Neural cell (in vitro differentiated cells): ENCODE data around the gene LIN37. TPM values are rescaled to one million over a fixed set of nuclear protein-coding genes. Genes with fewer than 3 reads are reported as not detected.

Experiments used
- H2AFZ ChIP-seq: fragments of 200-600, 300-800 bp; sonication (generic), shearing (Covaris generic); 2 replicates; pipeline ENCODE4 v1.6.0; 2014; ENCODE audit warnings: low read depth, mild to moderate bottlenecking, antibody characterized with exemption, low read length, moderate library complexity
- H3F3A ChIP-seq: fragments of 200-600 bp; shearing (Covaris generic); 2 replicates; pipeline ENCODE4 v1.6.1; 2016; ENCODE audit warnings: mild to moderate bottlenecking, moderate library complexity, mixed read lengths, antibody characterized with exemption, low read length; ENCODE audit not compliant: insufficient read depth, poor library complexity, severe bottlenecking
- H3K27ac ChIP-seq: fragments of 200-600, 300-800 bp; sonication (generic), shearing (Covaris generic); 2 replicates; pipeline ENCODE4 v1.5.1; 2014; ENCODE audit warnings: mild to moderate bottlenecking, low read length, moderate library complexity
- H3K27me3 ChIP-seq: fragments of 300-800, 200-600 bp; sonication (generic), shearing (Covaris generic); 2 replicates; pipeline ENCODE4 v1.6.0; 2014; ENCODE audit warnings: mild to moderate bottlenecking, low read depth, low read length, moderate library complexity; ENCODE audit not compliant: insufficient read depth
- H3K36me3 ChIP-seq: fragments of 300-800, 200-600 bp; sonication (generic), shearing (Covaris generic); 2 replicates; pipeline ENCODE4 v1.5.1; 2014; ENCODE audit warnings: mild to moderate bottlenecking, antibody characterized with exemption, low read length, moderate library complexity; ENCODE audit not compliant: insufficient read depth
- H3K4me2 ChIP-seq: fragments of 300-800, 200-600 bp; sonication (generic), shearing (Covaris generic); 2 replicates; pipeline ENCODE4 v1.6.0; 2014; ENCODE audit warnings: mild to moderate bottlenecking, low read length
- H3K4me3 ChIP-seq: fragments of 300-800, 200-600 bp; sonication (generic), shearing (Covaris generic); 2 replicates; pipeline ENCODE4 v1.5.1; 2014; ENCODE audit warnings: mild to moderate bottlenecking, low read length, moderate library complexity
- H3K79me2 ChIP-seq: fragments of 200-600 bp; shearing (Covaris generic); replicated peaks from 2 replicates; pipeline ENCODE4 v1.6.0; 2014; ENCODE audit warnings: mild to moderate bottlenecking, low read length, moderate library complexity; ENCODE audit not compliant: insufficient read depth
- H3K9ac ChIP-seq: fragments of 300-800, 200-600 bp; sonication (generic), shearing (Covaris generic); 2 replicates; pipeline ENCODE4 v1.6.1; 2016; ENCODE audit warnings: mild to moderate bottlenecking, low read length, mixed read lengths
- H3K9me2 ChIP-seq: fragments of 200-600 bp; shearing (Covaris generic); 2 replicates; pipeline ENCODE4 v1.6.1; 2016; ENCODE audit warnings: mild to moderate bottlenecking, low read length, mixed read lengths; ENCODE audit not compliant: insufficient read depth
- H3K9me3 ChIP-seq: fragments of 200-600, 300-800 bp; sonication (generic), shearing (Covaris generic); 2 replicates; pipeline ENCODE4 v1.6.1; 2016; ENCODE audit warnings: mild to moderate bottlenecking, mixed run types, low read length, moderate library complexity, mixed read lengths
- H4K20me1 ChIP-seq: fragments of 200-600 bp; shearing (Covaris generic); 2 replicates; pipeline ENCODE4 v1.6.1; 2016; ENCODE audit warnings: mild to moderate bottlenecking, mixed run types; ENCODE audit not compliant: insufficient read depth
- EP300 ChIP-seq: fragments of 450-650 bp; conservative IDR thresholded peaks from 2 replicates; pipeline ENCODE4 v1.6.1; 2014; ENCODE audit warnings: antibody characterized with exemption, mild to moderate bottlenecking, moderate library complexity; ENCODE audit not compliant: poor library complexity, severe bottlenecking
- EZH2 ChIP-seq: fragments of 200-600, 300-800 bp; shearing (Covaris generic), sonication (generic); IDR thresholded peaks from 2 replicates; pipeline ENCODE4 v1.6.1; 2014; ENCODE audit warnings: antibody characterized with exemption, low read length, borderline replicate concordance, mild to moderate bottlenecking; ENCODE audit not compliant: insufficient read depth, poor library complexity, severe bottlenecking
- MXI1 ChIP-seq: fragments of 450-650 bp; conservative IDR thresholded peaks from 2 replicates; pipeline ENCODE4 v1.6.1; 2014; ENCODE audit warnings: antibody characterized with exemption, mild to moderate bottlenecking; ENCODE audit not compliant: poor library complexity, severe bottlenecking
- POLR2AphosphoS5 ChIP-seq: IDR thresholded peaks from 2 replicates; pipeline ENCODE4 v1.6.1; 2012
- RAD21 ChIP-seq: fragments of 450-650 bp; conservative IDR thresholded peaks from 2 replicates; pipeline ENCODE4 v1.6.1; 2014; ENCODE audit warnings: antibody characterized with exemption, mild to moderate bottlenecking, moderate library complexity
- SMC3 ChIP-seq: fragments of 450-650 bp; conservative IDR thresholded peaks from 2 replicates; pipeline ENCODE4 v1.6.1; 2014; ENCODE audit warnings: antibody characterized with exemption, mild to moderate bottlenecking, moderate library complexity; ENCODE audit not compliant: poor library complexity
- TAF1 ChIP-seq: IDR thresholded peaks from 2 replicates; pipeline ENCODE4 v1.6.1; 2012; ENCODE audit warnings: low read depth
- polyA plus RNA-seq: library from polyadenylated mRNA; depleted of rRNA; stranded (reverse); fragments of >200 nt; gene quantifications from 2 replicates; pipeline ENCODE4 v1.2.3, GENCODE V29; 2014
- TF ChIP-seq, protein P1 (sequence below): IDR thresholded peaks from 2 replicates; pipeline ENCODE4 v1.6.1; 2012; ENCODE audit warnings: borderline replicate concordance
- TF ChIP-seq, protein P2 (sequence below): fragments of 450-650 bp; IDR thresholded peaks from 2 replicates; pipeline ENCODE4 v1.5.1; 2014; ENCODE audit warnings: antibody characterized with exemption, mild to moderate bottlenecking, moderate library complexity; ENCODE audit not compliant: poor library complexity, severe bottlenecking

Gene LIN37
- polyA plus RNA-seq, 1 donor from 2014 or later: 25.7 TPM

DNA sequence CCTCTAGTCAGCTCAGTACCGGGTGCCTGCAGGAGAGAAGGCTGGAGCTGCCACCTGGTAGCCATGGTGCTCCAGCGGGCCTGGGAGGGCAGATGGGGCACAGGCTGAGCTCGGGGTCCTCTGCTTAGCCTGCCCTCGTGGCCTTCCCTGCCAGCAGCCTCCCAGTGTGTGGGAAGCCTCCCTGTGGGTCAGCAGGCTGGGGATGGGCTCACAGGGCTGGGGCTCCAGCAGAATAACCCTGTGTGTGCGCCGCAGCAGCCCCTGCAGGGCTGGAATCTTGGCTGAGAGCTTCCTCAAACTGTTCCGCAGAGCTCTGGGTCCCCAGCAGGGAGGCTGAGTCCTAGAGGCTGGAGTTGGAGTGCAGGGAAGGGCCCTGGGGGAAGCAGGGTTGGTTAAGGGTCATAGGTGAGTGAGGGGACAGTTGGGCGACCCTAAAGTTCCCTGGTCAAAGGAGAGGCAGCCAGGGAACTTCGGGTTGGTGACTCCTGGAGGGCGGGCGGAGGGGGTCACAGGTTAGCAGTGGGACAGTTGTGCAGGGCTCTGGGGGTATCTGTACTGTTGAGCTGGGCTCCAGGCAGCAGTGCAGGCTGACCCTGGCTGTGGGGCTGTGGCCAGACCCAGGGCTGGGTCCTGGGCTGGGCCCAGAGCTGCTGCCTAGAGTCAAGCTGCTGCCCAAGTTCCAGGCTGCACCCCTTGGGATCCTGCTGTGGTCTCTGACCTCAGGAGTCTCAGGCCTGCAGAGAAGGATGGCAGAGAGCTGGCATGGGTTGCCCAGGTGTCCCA is 41.0 kb downstream of the LIN37 start:
- H3K79me2 ChIP-seq: no peaks in the 10 kb centered on the region
- no peak overlapping the region for H3K9ac ChIP-seq
- no peak overlapping the region for H3K27ac ChIP-seq
- H3K4me3 ChIP-seq: no peak overlapping the region
- no peak for TF ChIP-seq EZH2
- no peak for TF ChIP-seq TAF1
- TF ChIP-seq, protein P1, sequence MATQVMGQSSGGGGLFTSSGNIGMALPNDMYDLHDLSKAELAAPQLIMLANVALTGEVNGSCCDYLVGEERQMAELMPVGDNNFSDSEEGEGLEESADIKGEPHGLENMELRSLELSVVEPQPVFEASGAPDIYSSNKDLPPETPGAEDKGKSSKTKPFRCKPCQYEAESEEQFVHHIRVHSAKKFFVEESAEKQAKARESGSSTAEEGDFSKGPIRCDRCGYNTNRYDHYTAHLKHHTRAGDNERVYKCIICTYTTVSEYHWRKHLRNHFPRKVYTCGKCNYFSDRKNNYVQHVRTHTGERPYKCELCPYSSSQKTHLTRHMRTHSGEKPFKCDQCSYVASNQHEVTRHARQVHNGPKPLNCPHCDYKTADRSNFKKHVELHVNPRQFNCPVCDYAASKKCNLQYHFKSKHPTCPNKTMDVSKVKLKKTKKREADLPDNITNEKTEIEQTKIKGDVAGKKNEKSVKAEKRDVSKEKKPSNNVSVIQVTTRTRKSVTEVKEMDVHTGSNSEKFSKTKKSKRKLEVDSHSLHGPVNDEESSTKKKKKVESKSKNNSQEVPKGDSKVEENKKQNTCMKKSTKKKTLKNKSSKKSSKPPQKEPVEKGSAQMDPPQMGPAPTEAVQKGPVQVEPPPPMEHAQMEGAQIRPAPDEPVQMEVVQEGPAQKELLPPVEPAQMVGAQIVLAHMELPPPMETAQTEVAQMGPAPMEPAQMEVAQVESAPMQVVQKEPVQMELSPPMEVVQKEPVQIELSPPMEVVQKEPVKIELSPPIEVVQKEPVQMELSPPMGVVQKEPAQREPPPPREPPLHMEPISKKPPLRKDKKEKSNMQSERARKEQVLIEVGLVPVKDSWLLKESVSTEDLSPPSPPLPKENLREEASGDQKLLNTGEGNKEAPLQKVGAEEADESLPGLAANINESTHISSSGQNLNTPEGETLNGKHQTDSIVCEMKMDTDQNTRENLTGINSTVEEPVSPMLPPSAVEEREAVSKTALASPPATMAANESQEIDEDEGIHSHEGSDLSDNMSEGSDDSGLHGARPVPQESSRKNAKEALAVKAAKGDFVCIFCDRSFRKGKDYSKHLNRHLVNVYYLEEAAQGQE: no peak
- TF ChIP-seq MXI1: no peak
- TF ChIP-seq, protein P2, sequence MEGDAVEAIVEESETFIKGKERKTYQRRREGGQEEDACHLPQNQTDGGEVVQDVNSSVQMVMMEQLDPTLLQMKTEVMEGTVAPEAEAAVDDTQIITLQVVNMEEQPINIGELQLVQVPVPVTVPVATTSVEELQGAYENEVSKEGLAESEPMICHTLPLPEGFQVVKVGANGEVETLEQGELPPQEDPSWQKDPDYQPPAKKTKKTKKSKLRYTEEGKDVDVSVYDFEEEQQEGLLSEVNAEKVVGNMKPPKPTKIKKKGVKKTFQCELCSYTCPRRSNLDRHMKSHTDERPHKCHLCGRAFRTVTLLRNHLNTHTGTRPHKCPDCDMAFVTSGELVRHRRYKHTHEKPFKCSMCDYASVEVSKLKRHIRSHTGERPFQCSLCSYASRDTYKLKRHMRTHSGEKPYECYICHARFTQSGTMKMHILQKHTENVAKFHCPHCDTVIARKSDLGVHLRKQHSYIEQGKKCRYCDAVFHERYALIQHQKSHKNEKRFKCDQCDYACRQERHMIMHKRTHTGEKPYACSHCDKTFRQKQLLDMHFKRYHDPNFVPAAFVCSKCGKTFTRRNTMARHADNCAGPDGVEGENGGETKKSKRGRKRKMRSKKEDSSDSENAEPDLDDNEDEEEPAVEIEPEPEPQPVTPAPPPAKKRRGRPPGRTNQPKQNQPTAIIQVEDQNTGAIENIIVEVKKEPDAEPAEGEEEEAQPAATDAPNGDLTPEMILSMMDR: no peak
- TF ChIP-seq RAD21: no peak
- TF ChIP-seq EP300: no peak
- no peak for TF ChIP-seq POLR2AphosphoS5
- TF ChIP-seq SMC3: no peak
- H2AFZ ChIP-seq: no peak overlapping the region
- H3K9me3 ChIP-seq: no peaks in the 10 kb centered on the region
- no peaks in the 10 kb centered on the region for H3K9me2 ChIP-seq
- H3K36me3 ChIP-seq: no peaks in the 10 kb centered on the region
- no peaks in the 10 kb centered on the region for H4K20me1 ChIP-seq
- no peak overlapping the region for H3K4me2 ChIP-seq
- H3F3A ChIP-seq: no peaks in the 10 kb centered on the region
- no peaks in the 10 kb centered on the region for H3K27me3 ChIP-seq

DNA sequence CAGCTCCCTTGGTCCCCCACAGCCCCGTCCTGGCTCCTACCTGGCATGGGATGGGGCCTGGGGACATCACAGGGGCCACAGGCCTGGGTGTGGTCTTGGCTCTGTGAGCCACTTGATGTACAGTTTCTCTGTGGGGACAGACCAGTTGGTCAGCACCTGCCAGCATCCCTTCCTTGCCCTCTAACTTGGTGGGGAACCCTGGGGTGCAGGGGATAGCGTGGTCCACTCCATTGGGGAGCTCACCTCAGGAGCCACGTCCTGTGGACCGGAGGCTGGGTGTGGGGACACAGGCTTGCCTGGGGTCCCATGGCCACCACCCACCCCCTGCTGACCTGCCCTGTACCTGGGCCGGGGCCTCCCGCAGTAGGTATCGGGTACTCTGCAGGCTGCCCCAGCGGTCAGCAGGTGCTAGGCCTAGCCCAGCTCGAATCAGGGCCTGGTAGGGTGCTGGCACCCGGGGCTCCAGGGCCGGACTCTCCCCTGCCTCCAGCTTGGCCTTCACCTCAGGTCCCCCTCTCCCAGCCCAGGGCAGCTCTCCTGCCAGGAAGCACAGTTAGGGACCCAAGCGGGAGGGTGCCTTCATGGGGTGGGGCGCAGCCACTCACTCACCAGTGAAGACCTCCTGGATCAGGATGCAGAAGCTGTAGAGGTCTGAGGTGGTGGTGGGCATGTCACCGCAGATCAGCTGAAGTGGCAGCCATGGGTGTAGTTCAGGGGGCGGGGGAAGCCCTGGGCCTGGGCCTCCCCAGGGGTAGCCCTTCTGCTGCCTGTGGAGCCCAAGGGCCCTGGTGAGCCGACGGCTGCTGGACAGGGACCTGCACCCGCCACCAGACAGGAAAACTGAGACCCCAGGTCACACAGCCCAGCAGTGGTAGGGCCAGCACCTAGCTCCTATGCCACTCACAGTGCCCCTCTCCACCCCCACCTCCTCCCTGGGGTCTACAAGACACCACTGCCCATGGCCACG is 41.9 kb downstream of the LIN37 start:
- no peak overlapping the region for H3K4me3 ChIP-seq
- no peaks in the 10 kb centered on the region for H3F3A ChIP-seq
- TF ChIP-seq EP300 (no peak), MXI1 (no peak)
- TF ChIP-seq, protein P1: no peak
- TF ChIP-seq, protein P2: no peak
- H3K27ac ChIP-seq: no peak overlapping the region
- H3K4me2 ChIP-seq: no peak overlapping the region
- H3K27me3 ChIP-seq: no peaks in the 10 kb centered on the region
- no peak overlapping the region for H2AFZ ChIP-seq
- no peaks in the 10 kb centered on the region for H3K9me3 ChIP-seq
- no peaks in the 10 kb centered on the region for H3K9me2 ChIP-seq
- no peak overlapping the region for H3K9ac ChIP-seq
- H3K36me3 ChIP-seq: no peaks in the 10 kb centered on the region
- H4K20me1 ChIP-seq: no peaks in the 10 kb centered on the region
- no peaks in the 10 kb centered on the region for H3K79me2 ChIP-seq
